GM23338 (cell line): Measurements from ENCODE around the gene GMPR. TPM values are rescaled to one million over a fixed set of nuclear protein-coding genes. Genes with fewer than 3 reads are reported as not detected.

Experiments
- ATAC-seq: fragments of 200-7000 bp; cut with Tn5 transposase; 3 replicates; pipeline ENCODE4 v1.9.1; 2020
- DNase-seq: peaks from one replicate; pipeline ENCODE4 v3.0.0-alpha.2; 2015; ENCODE audit warnings: low spot score
- H2AFZ ChIP-seq: fragments of 200-600 bp; sonication (generic); 2 replicates; pipeline ENCODE4 v1.8.0; 2016; ENCODE audit warnings: antibody characterized with exemption, mild to moderate bottlenecking, moderate library complexity
- H3F3A ChIP-seq: fragments of 200-600 bp; sonication (generic); replicated peaks from 2 replicates; pipeline ENCODE4 v1.8.0; 2017; ENCODE audit warnings: antibody characterized with exemption, mixed run types, low read depth
- H3K27ac ChIP-seq: fragments of 200-600 bp; sonication (generic); 2 replicates; pipeline ENCODE4 v1.6.1; 2016; ENCODE audit warnings: low read depth
- H3K27me3 ChIP-seq: fragments of 200-600 bp; sonication (generic); 2 replicates; pipeline ENCODE4 v1.8.0; 2016; ENCODE audit warnings: mild to moderate bottlenecking, mixed run types, moderate library complexity; ENCODE audit not compliant: insufficient read depth
- H3K36me3 ChIP-seq: fragments of 200-600 bp; sonication (generic); 2 replicates; pipeline ENCODE4 v1.8.0; 2016; ENCODE audit warnings: mild to moderate bottlenecking; ENCODE audit not compliant: insufficient read depth
- H3K4me1 ChIP-seq: fragments of 200-600 bp; sonication (generic); 2 replicates; pipeline ENCODE4 v1.8.0; 2016; ENCODE audit warnings: mild to moderate bottlenecking, moderate library complexity; ENCODE audit not compliant: insufficient read depth
- H3K4me2 ChIP-seq: fragments of 200-600 bp; sonication (generic); 2 replicates; pipeline ENCODE4 v1.7.1; 2017; ENCODE audit warnings: mixed run types
- H3K4me3 ChIP-seq: fragments of 200-600 bp; sonication (generic); 2 replicates; pipeline ENCODE4 v1.6.1; 2016; ENCODE audit warnings: mixed run types
- H3K79me2 ChIP-seq: fragments of 200-600 bp; sonication (generic); replicated peaks from 2 replicates; pipeline ENCODE4 v1.8.0; 2017; ENCODE audit warnings: mild to moderate bottlenecking; ENCODE audit not compliant: insufficient read depth
- H3K9me2 ChIP-seq: fragments of 200-600 bp; sonication (generic); 2 replicates; pipeline ENCODE4 v1.8.0; 2017; ENCODE audit not compliant: insufficient read depth
- H4K20me1 ChIP-seq: fragments of 200-600 bp; sonication (generic); replicated peaks from 2 replicates; pipeline ENCODE4 v1.8.0; 2017; ENCODE audit warnings: mild to moderate bottlenecking; ENCODE audit not compliant: insufficient read depth
- H3K27ac Mint-ChIP-seq: 2 replicates; pipeline ENCODE4 v1.8.0; 2020; ENCODE audit warnings: inconsistent platforms, mild to moderate bottlenecking, moderate library complexity, mixed read lengths
- H3K27me3 Mint-ChIP-seq: 3 replicates; pipeline ENCODE4 v1.8.0; 2022; ENCODE audit warnings: low read depth, mild to moderate bottlenecking, moderate library complexity, mixed read lengths, inconsistent platforms; ENCODE audit not compliant: insufficient read depth, poor library complexity
- H3K36me3 Mint-ChIP-seq: 3 replicates; pipeline ENCODE4 v1.8.0; 2021; ENCODE audit warnings: low read depth, mild to moderate bottlenecking, inconsistent platforms, moderate library complexity, mixed read lengths
- H3K4me1 Mint-ChIP-seq: 3 replicates; pipeline ENCODE4 v1.8.0; 2020; ENCODE audit warnings: mild to moderate bottlenecking, inconsistent platforms, mixed read lengths
- H3K4me3 Mint-ChIP-seq: 3 replicates; pipeline ENCODE4 v1.8.0; 2021; ENCODE audit warnings: moderate library complexity, mild to moderate bottlenecking, inconsistent platforms, mixed read lengths
- H3K9me3 Mint-ChIP-seq: 3 replicates; pipeline ENCODE4 v1.8.0; 2020; ENCODE audit warnings: moderate library complexity, mild to moderate bottlenecking, inconsistent platforms, mixed read lengths
- CREB1 ChIP-seq: fragments of 250-450 bp; sonication (Bioruptor Pico); IDR thresholded peaks from 2 replicates; pipeline ENCODE4 v1.5.0; 2020; ENCODE audit warnings: low read depth, mild to moderate bottlenecking, moderate library complexity
- EZH2 ChIP-seq: fragments of 200-600 bp; sonication (generic); IDR thresholded peaks from one replicate; pipeline ENCODE4 v1.8.0; 2017; ENCODE audit warnings: antibody characterized with exemption, mild to moderate bottlenecking, low read depth; ENCODE audit not compliant: unreplicated experiment
- JUNB ChIP-seq: IDR thresholded peaks from one replicate; pipeline ENCODE4 v1.6.1; 2016; ENCODE audit warnings: antibody characterized with exemption; ENCODE audit not compliant: unreplicated experiment
- NANOG ChIP-seq: IDR thresholded peaks from 2 replicates; pipeline ENCODE4 v1.6.1; 2016; ENCODE audit warnings: antibody characterized with exemption, borderline replicate concordance
- POLR2AphosphoS5 ChIP-seq: IDR thresholded peaks from 2 replicates; pipeline ENCODE4 v1.6.1; 2016; ENCODE audit warnings: antibody characterized with exemption, low read depth
- REST ChIP-seq: IDR thresholded peaks from one replicate; pipeline ENCODE4 v1.6.1; 2018; ENCODE audit warnings: antibody characterized with exemption; ENCODE audit not compliant: unreplicated experiment
- STAT1 ChIP-seq: IDR thresholded peaks from one replicate; pipeline ENCODE4 v1.6.1; 2016; ENCODE audit warnings: antibody characterized with exemption; ENCODE audit not compliant: unreplicated experiment
- ZNF114 ChIP-seq: fragments of 250-450 bp; sonication (Bioruptor Pico); IDR thresholded peaks from 2 replicates; pipeline ENCODE4 v1.5.0; 2020; ENCODE audit warnings: mild to moderate bottlenecking, moderate library complexity
- ZNF331 ChIP-seq: fragments of 250-450 bp; sonication (Bioruptor Pico); IDR thresholded peaks from 2 replicates; pipeline ENCODE4 v1.5.0; 2020; ENCODE audit warnings: low read depth, mild to moderate bottlenecking, moderate library complexity
- polyA plus RNA-seq: library from polyadenylated mRNA; unstranded; fragments of >200 nt; fragmentation: Nextera tagmentation; extraction: Ambion mirVana; gene quantifications from 2 replicates; pipeline ENCODE4 v1.2.1, GENCODE V29; 2016
- total RNA-seq: library from RNA; depleted of rRNA; stranded (reverse); fragments of >200 nt; shearing (Covaris generic); gene quantifications from 2 replicates; pipeline ENCODE4 v1.2.3, GENCODE V29; 2014
- TF ChIP-seq, protein P1 (sequence below): IDR thresholded peaks from 2 replicates; pipeline ENCODE4 v1.6.1; 2016; ENCODE audit warnings: antibody characterized with exemption

Gene GMPR
- total and polyA plus RNA-seq, 2 experiments from 2014 or later: 0.23 to 0.35 TPM

DNA sequence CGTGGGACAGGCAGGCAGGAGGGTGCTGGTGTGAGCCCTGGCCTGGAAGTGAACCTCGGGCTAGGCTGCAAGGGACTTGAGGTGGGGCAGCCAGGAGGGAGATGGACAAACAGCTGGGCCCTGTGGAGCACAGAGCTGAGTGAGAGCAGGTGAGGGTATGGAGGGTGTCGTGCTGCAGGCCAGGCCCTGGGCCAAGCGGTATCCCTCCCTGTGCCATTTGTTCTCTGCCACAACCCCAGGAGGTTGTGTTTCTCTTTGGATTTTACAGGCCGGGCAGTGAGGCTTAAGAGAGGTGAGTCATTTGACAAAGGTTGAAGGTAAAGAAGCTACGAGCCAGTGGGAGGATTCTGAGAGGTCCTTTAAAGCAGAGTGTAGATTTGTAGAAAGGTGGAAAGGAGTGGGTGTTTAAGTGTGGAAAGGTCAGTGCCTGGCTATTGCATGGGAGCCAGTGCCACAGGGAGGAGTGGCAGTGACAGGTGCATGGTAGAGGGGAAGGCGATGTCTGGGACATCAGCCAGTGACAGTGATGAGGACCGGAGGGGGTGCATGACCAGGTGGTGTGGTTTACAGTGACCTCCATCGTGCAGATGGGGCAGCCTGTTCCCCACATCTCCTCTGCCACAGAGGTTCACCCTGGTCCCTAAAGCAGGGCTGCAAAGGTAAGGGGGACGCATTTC is 39.8 kb downstream of the GMPR start (continued):
- no peak for TF ChIP-seq REST
- TF ChIP-seq, protein P1, sequence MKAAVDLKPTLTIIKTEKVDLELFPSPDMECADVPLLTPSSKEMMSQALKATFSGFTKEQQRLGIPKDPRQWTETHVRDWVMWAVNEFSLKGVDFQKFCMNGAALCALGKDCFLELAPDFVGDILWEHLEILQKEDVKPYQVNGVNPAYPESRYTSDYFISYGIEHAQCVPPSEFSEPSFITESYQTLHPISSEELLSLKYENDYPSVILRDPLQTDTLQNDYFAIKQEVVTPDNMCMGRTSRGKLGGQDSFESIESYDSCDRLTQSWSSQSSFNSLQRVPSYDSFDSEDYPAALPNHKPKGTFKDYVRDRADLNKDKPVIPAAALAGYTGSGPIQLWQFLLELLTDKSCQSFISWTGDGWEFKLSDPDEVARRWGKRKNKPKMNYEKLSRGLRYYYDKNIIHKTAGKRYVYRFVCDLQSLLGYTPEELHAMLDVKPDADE: no peak
- no peak for TF ChIP-seq ZNF114 (CRISPR knock-in tag)
- TF ChIP-seq POLR2AphosphoS5: no peak
- TF ChIP-seq NANOG: no peak
- no peak for TF ChIP-seq JUNB
- TF ChIP-seq ZNF331 (CRISPR knock-in tag): no peak
- TF ChIP-seq CREB1 (CRISPR knock-in tag): no peak
- no peak for TF ChIP-seq STAT1

- H3K27ac Mint-ChIP-seq: no peak overlapping the region
- Histone ChIP-seq H3K9me2 (0 out of 2 replicates have a peak, but pooled peaks cover 6% of the 10 kb centered on the region), H3K27me3 (no peaks in the 10 kb centered on the region), H3K4me3 (no peak overlapping the region), H3K36me3 (no peaks in the 10 kb centered on the region), H4K20me1 (no peaks in the 10 kb centered on the region), H3K4me1 (0 out of 2 replicates have a peak, but pooled peaks cover 6% of the 10 kb centered on the region), H3K4me2 (no peak overlapping the region), H3K27ac (no peak overlapping the region), H2AFZ (no peak overlapping the region), H3K79me2 (no peaks in the 10 kb centered on the region), H3F3A (no peaks in the 10 kb centered on the region)
- DNase-seq (no peak), ATAC-seq (no peak)
- peaks cover 14% of the 10 kb centered on the region for H3K27me3 Mint-ChIP-seq
- no peak overlapping the region for H3K4me3 Mint-ChIP-seq
- H3K36me3 Mint-ChIP-seq: no peaks in the 10 kb centered on the region
- TF ChIP-seq EZH2 (no peak), CREB1 (CRISPR knock-in tag) (no peak), NANOG (no peak), ZNF114 (CRISPR knock-in tag) (no peak)
- no peaks in the 10 kb centered on the region for H3K9me3 Mint-ChIP-seq
- H3K4me1 Mint-ChIP-seq: peaks cover 8% of the 10 kb centered on the region
Measured at GRCh38 chr6:16278750-16279149, 40.4 kb downstream of the GMPR start.
